GM19193 (cell line): Measurements from ENCODE around the gene PLPP3.

ENCODE experiments used
- POLR2A ChIP-seq: IDR thresholded peaks from 4 replicates; pipeline ENCODE4 v1.6.1; 2011; ENCODE audit not compliant: insufficient read depth, insufficient read length; ENCODE audit errors: extremely low read depth

The PLPP3 gene

GRCh38 chr1:56481140-56481694, 98.1 kb downstream of the PLPP3 start:
- no peak for TF ChIP-seq POLR2A

- no peak for TF ChIP-seq POLR2A
Observed at GRCh38 chr1:56478734-56479133, 100.6 kb downstream of the PLPP3 start.

GRCh38 chr1:56477164-56478111, 101.9 kb downstream of the PLPP3 start:
- TF ChIP-seq POLR2A: no peak

GRCh38 chr1:56473582-56474270, 105.6 kb downstream of the PLPP3 start:
- TF ChIP-seq POLR2A: no peak

GRCh38 chr1:56472860-56473259, 106.5 kb downstream of the PLPP3 start:
- no peak for TF ChIP-seq POLR2A

GRCh38 chr1:56469640-56470371, 109.6 kb downstream of the PLPP3 start:
- TF ChIP-seq POLR2A: no peak

GRCh38 chr1:56468518-56468917, 110.8 kb downstream of the PLPP3 start:
- TF ChIP-seq POLR2A: no peak

GRCh38 chr1:56466538-56466937, 112.8 kb downstream of the PLPP3 start:
- no peak for TF ChIP-seq POLR2A

- no peak for TF ChIP-seq POLR2A
Observed at GRCh38 chr1:56464294-56464693, 115.1 kb downstream of the PLPP3 start.

GRCh38 chr1:56463376-56463775, 116.0 kb downstream of the PLPP3 start:
- TF ChIP-seq POLR2A: no peak

- no peak for TF ChIP-seq POLR2A
Observed at GRCh38 chr1:56462209-56462608, 117.2 kb downstream of the PLPP3 start.

GRCh38 chr1:56461158-56462127, 117.9 kb downstream of the PLPP3 start:
- TF ChIP-seq POLR2A: no peak

GRCh38 chr1:56459260-56459659, 120.1 kb downstream of the PLPP3 start:
- TF ChIP-seq POLR2A: no peak
